Kidney epithelial cell (primary cell): ENCODE data around the gene GNB4. TPM values are rescaled to one million over a fixed set of nuclear protein-coding genes. Genes with fewer than 3 reads are reported as not detected.

ENCODE experiments used
- DNase-seq: peaks from one replicate; pipeline ENCODE4 v3.0.0-alpha.2; 2010; ENCODE audit warnings: low read depth
- H3K27me3 ChIP-seq: 2 replicates; pipeline ENCODE4 v1.6.0; 2011; ENCODE audit warnings: low read length; ENCODE audit not compliant: control insufficient read depth, insufficient read depth
- H3K36me3 ChIP-seq: 2 replicates; pipeline ENCODE4 v1.5.1; 2011; ENCODE audit warnings: low read length; ENCODE audit not compliant: control insufficient read depth, insufficient read depth
- H3K4me3 ChIP-seq: 2 replicates; pipeline ENCODE4 v1.5.1; 2011; ENCODE audit warnings: low read depth, mild to moderate bottlenecking, control low read depth, low read length
- CTCF ChIP-seq: IDR thresholded peaks from 2 replicates; pipeline ENCODE4 v1.5.1; 2011; ENCODE audit warnings: mild to moderate bottlenecking, moderate library complexity, low read length, control low read depth, inconsistent platforms; ENCODE audit not compliant: insufficient read depth, poor library complexity, severe bottlenecking
- total RNA-seq: library from RNA; depleted of rRNA; stranded (reverse); fragments of >200 nt; gene quantifications from 2 replicates; pipeline ENCODE4 v1.2.3, GENCODE V29; 2015

GNB4 gene
- total RNA-seq, 1 donor from 2014 or later, result 26.2 TPM

GRCh38 chr3:179421500-179421899 lies 29.8 kb downstream of the GNB4 start:
- H3K36me3 ChIP-seq, result no peaks in the 10 kb centered on the region

DNA sequence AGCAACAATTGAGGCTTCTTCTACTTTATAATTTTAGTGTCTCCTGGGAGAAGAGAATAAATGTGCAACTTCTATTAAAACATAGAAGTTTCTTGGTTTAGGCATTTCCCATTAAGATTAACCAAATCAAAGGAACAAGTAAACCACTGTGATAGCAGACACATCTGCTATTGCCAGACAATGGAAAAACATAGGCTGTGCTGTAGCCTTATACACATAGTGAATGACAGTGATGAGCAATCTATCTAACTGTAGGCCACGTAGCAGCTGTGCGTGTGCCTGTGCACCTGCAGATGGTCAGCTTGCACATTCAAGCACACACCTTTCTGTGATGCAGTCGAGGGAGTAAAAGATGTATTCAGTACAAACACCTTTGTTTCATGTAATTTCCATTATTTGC lies 32.7 kb downstream of the GNB4 start:
- DNase-seq, result no peak
- H3K36me3 ChIP-seq, result no peaks in the 10 kb centered on the region
- no peak for TF ChIP-seq CTCF

More at GRCh38 chr3:179421500-179421899, 29.8 kb downstream of the GNB4 start:
- TF ChIP-seq CTCF, result peak; percentile 39
- Histone ChIP-seq H3K4me3 (no peak overlapping the region), H3K27me3 (no peaks in the 10 kb centered on the region)
- no peak for DNase-seq

DNA sequence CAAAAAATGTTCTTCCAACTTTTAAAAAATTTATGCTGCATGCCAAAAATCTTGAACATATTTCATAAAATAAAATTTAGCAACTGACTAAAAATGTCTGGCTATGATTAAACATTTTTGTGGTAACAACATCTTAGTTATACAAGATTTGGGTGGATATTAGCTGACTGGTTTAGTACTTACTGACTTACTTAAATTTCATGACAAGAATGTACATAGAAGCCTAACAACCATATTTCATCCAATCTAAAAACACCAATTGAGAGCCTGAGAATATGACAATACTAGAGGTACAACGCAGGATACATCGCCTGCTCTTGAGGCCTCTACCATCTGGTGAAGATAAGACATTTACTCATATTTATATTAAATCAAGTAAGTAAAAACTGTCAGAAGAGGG lies 34.6 kb downstream of the GNB4 start:
- DNase-seq, result no peak
- Histone ChIP-seq H3K36me3 (peaks cover 2% of the 10 kb centered on the region), H3K27me3 (no peaks in the 10 kb centered on the region), H3K4me3 (no peak overlapping the region)
- TF ChIP-seq CTCF, result no peak

More for the DNA sequence above, 32.7 kb downstream of the GNB4 start:
- Histone ChIP-seq H3K27me3 (no peaks in the 10 kb centered on the region), H3K4me3 (no peak overlapping the region)

DNA sequence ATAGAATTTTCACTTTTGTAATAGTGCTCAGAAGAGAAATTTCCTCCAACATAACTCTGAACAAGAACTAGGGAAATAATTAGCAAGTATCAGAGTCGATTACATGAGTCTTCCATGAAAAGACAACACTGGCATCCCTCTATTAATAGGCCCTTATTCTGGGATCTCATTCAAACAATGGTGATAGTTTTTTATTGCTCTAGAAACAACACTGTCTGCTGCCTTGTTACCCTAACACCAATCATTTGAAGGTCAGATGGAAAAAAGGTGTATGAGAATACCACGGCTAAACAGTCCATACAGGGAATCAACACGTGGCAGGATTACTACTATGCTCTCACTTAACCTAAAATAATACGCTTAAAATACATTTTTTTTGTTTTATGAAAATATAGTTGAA lies 35.9 kb downstream of the GNB4 start:
- Histone ChIP-seq H3K36me3 (peaks cover 2% of the 10 kb centered on the region), H3K27me3 (no peaks in the 10 kb centered on the region), H3K4me3 (no peak overlapping the region)
- no peak for TF ChIP-seq CTCF
- DNase-seq, result no peak

DNA sequence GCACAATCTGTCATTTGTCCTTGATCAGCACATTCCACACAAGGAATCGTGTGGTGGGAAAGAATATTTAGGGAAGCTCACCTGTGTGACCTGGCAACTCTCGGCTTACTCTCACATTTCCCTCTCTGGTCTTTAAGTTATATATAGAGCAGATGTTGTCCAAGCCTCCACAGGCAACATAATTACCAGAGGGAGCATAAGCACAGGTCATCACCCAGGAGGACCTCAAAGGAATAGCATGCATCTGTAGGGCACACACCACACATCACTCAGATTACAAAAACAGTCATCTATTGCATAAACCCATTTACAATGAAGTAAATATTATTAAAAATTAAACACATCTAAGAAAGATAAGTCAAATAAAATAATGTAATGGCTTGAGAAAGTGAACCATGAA lies 36.5 kb downstream of the GNB4 start:
- Histone ChIP-seq H3K27me3 (no peaks in the 10 kb centered on the region), H3K36me3 (peaks cover 2% of the 10 kb centered on the region), H3K4me3 (no peak overlapping the region)
- DNase-seq, result no peak
- TF ChIP-seq CTCF, result no peak

DNA sequence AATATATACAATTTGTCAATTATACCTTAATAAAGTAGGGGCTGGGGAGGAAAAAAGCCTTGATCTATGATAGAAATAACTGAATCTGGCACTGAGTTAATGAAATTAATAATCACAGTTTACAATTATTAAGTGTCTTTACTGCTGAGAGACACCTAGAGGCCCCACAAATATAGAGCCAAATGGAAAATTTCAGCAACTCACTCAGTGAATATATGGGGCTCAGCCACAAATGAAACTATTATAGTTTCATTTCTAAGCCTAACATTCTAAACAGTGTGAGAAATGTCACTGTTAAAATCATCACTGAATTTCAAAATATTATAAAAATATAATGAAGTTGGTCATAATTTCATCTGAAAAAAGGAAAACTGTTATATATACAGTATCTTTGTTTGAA lies 40.3 kb downstream of the GNB4 start:
- H3K27me3 ChIP-seq, result no peaks in the 10 kb centered on the region
- no peak overlapping the region for H3K4me3 ChIP-seq
- no peak for DNase-seq
- peaks cover 2% of the 10 kb centered on the region for H3K36me3 ChIP-seq
- TF ChIP-seq CTCF, result no peak
